ENCODE measurements around the gene PKM.
"Not testable (repeated sequence)": the region's sequence is repeated elsewhere in the genome, so short reads cannot be mapped to it uniquely, and the experiment has no call there.

PKM gene

GRCh38 chr15:72176159-72176558, 54.8 kb downstream of the PKM start:
- peak; percentile 36 for DNase-seq (ENCODE audit: low spot score)

GRCh38 chr15:72175186-72176044, 55.6 kb downstream of the PKM start:
- no peak for DNase-seq (ENCODE audit: low spot score)

- DNase-seq (ENCODE audit: low spot score), result no peak
Measured at GRCh38 chr15:72174551-72175165, 56.3 kb downstream of the PKM start.

- no peak for DNase-seq (ENCODE audit: low spot score)
Measured at GRCh38 chr15:72173864-72174550, 57.0 kb downstream of the PKM start.

- peak; percentile 1 for DNase-seq (ENCODE audit: low spot score)
Measured at GRCh38 chr15:72173401-72173800, 57.6 kb downstream of the PKM start.

GRCh38 chr15:72172796-72173195, 58.2 kb downstream of the PKM start:
- DNase-seq (ENCODE audit: low spot score), result peak; percentile 3

GRCh38 chr15:72171978-72172377, 59.0 kb downstream of the PKM start:
- not testable (repeated sequence) for DNase-seq (ENCODE audit: low spot score)

GRCh38 chr15:72170691-72171090, 60.3 kb downstream of the PKM start:
- no peak for DNase-seq (ENCODE audit: low spot score)

GRCh38 chr15:72169921-72170611, 60.9 kb downstream of the PKM start:
- DNase-seq (ENCODE audit: low spot score), result no peak

GRCh38 chr15:72169236-72169920, 61.6 kb downstream of the PKM start:
- no peak for DNase-seq (ENCODE audit: low spot score)

- DNase-seq (ENCODE audit: low spot score), result no peak
Measured at GRCh38 chr15:72168808-72169190, 62.2 kb downstream of the PKM start.

GRCh38 chr15:72168131-72168807, 62.7 kb downstream of the PKM start:
- no peak for DNase-seq (ENCODE audit: low spot score)

- DNase-seq (ENCODE audit: low spot score), result no peak
Measured at GRCh38 chr15:72167445-72167844, 63.5 kb downstream of the PKM start.

- DNase-seq (ENCODE audit: low spot score), result no peak
Measured at GRCh38 chr15:72166716-72167417, 64.1 kb downstream of the PKM start.

GRCh38 chr15:72163719-72164118, 67.3 kb downstream of the PKM start:
- DNase-seq (ENCODE audit: low spot score), result no peak

- no peak for DNase-seq (ENCODE audit: low spot score)
Measured at GRCh38 chr15:72162569-72162968, 68.4 kb downstream of the PKM start.

GRCh38 chr15:72161361-72162132, 69.4 kb downstream of the PKM start:
- no peak for DNase-seq (ENCODE audit: low spot score)

GRCh38 chr15:72160696-72161245, 70.2 kb downstream of the PKM start:
- DNase-seq (ENCODE audit: low spot score), result no peak

- DNase-seq (ENCODE audit: low spot score), result no peak
Measured at GRCh38 chr15:72156928-72157327, 74.1 kb downstream of the PKM start.

Data from AG20443 (cell line).